Thyroid gland (tissue), 4 donors: ENCODE data around the gene RRM2. TPM values are rescaled to one million over a fixed set of nuclear protein-coding genes. Genes with fewer than 3 reads are reported as not detected.

Experiments
- DNase-seq, 2 donors: peaks; one replicate each; pipeline ENCODE4 v3.0.0-alpha.2; 2019
- H3K27ac ChIP-seq, 3 donors: fragments of 200-600 bp; sonication (generic); 1 replicate in 2 of 3; 2 replicates in 1 of 3; pipeline ENCODE4 v1.5.1; 2016 to 2019; ENCODE audit warnings: mild to moderate bottlenecking in 1 of 3, moderate library complexity in 1 of 3
- H3K27me3 ChIP-seq: fragments of 200-600 bp; sonication (generic); one replicate; pipeline ENCODE4 v1.5.1; 2019
- H3K36me3 ChIP-seq, 2 donors: fragments of 200-600 bp; sonication (generic); one replicate each; pipeline ENCODE4 v1.5.1; 2016 to 2019
- H3K4me1 ChIP-seq, 2 donors: fragments of 200-600 bp; sonication (generic); one replicate each; pipeline ENCODE4 v1.5.1; 2017 to 2019
- H3K4me3 ChIP-seq, 3 donors: fragments of 200-600 bp; sonication (generic); replicated peaks in 1 of 3; 1 replicate in 2 of 3; 2 replicates in 1 of 3; pipeline ENCODE4 v1.5.1; 2016; ENCODE audit warnings: mild to moderate bottlenecking in 1 of 3
- H3K9me3 ChIP-seq: fragments of 200-600 bp; sonication (generic); one replicate; pipeline ENCODE4 v1.5.1; 2017
- CTCF ChIP-seq, 6 experiments: fragments of 200-600 bp in 3 of 6; fragments of 450-650 bp in 3 of 6; sonication (generic) in 3 of 6; IDR thresholded peaks; one replicate each; pipeline ENCODE4 v1.5.1; 2016 to 2019; ENCODE audit warnings: antibody characterized with exemption in 6 of 6, mild to moderate bottlenecking in 2 of 6, inconsistent platforms in 1 of 6, moderate library complexity in 1 of 6
- POLR2A ChIP-seq, 2 donors: fragments of 450-650 bp; IDR thresholded peaks; one replicate each; pipeline ENCODE4 v1.6.1; 2017; ENCODE audit warnings: antibody characterized with exemption in 2 of 2, mild to moderate bottlenecking in 2 of 2, moderate library complexity in 1 of 2
- WGBS, 2 donors: methylation state at CpG; one replicate each; pipeline ENCODE4 v1.1.5; 2017; 5-methylcytosine and 5-hydroxymethylcytosine counted together
- intact Hi-C: fragments of 100-400 bp; cut with DNase I; formaldehyde crosslinking; loops from one replicate; pipeline ENCODE4 v1.15.1; 2023
- total RNA-seq, 4 donors: library from RNA; depleted of rRNA; stranded (reverse); fragments of >200 nt; gene quantifications; one replicate each; pipeline ENCODE4 v1.2.3, GENCODE V29; 2016

The RRM2 gene
- total RNA-seq: under 1 TPM in 3 of 4 donors, not detected in 1; 0.27 to 0.83 (median 0.75) TPM

- Histone ChIP-seq H3K36me3 (no peaks in the 10 kb centered on the region), H3K9me3 (no peaks in the 10 kb centered on the region), H3K4me1 (peaks cover 14 to 23% of the 10 kb centered on the region in 2 donors), H3K27me3 (peaks cover 7% of the 10 kb centered on the region), H3K4me3 (peak within 1 kb of the TSS in 1 of 3 donors; percentile 43), H3K27ac (no peak within 1 kb of the TSS)
- whole genome bisulfite sequencing, 2 donors: 1 to 3% methylated on average over 16 to 67 of the region's 81 CpGs
- intact Hi-C loops: loop anchor here (10.0 kb wide), 1 partner anchor 542 kb away; no protein-coding TSS in a partner anchor
- TF ChIP-seq CTCF (IDR thresholded peaks at IDR 0.05): no peak
- TF ChIP-seq POLR2A (IDR thresholded peaks at IDR 0.05): no peak
- peak; percentile 91 to 92 for DNase-seq
These were observed at the start of gene RRM2 for GRCh38 chr2:10122500-10123280. Gene RRM2, plus strand, starts transcription at chr2:10122739. Its CDS starts 60 bp downstream, at chr2:10122799.

DNA sequence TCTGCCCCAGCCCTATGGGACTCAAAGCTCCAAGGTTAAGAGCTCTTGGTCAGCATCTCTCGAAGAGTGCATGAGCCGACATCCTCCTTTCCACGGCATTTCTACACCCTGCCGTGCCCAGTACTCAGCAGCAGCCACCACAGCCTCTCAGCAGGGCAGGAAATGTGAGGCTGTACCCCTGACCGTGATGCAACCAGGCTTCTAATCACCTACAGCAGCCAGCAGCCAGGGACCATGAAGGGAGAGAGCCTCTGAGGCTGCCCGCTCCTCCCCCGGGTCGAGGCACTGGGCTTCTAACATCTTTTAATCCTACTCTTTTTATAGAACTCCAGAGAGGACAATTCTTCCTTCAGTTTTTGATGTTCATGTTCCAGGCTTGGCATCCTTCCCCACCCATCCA lies 48.8 kb upstream of the RRM2 start:
- Histone ChIP-seq H3K27ac (no peak overlapping the region), H3K27me3 (no peaks in the 10 kb centered on the region), H3K4me1 (peaks cover under 1 to 16% of the 10 kb centered on the region in 2 donors), H3K9me3 (no peaks in the 10 kb centered on the region), H3K36me3 (no peaks in the 10 kb centered on the region), H3K4me3 (no peak overlapping the region)
- no peak for DNase-seq
- TF ChIP-seq CTCF (IDR thresholded peaks at IDR 0.05): no peak
- WGBS, 2 donors: 76 to 81% methylated on average over 6 to 7 of the region's 8 CpGs
- intact Hi-C loops: loop anchor here (5.0 kb wide), 1 partner anchor 364 kb away; no protein-coding TSS in a partner anchor

DNA sequence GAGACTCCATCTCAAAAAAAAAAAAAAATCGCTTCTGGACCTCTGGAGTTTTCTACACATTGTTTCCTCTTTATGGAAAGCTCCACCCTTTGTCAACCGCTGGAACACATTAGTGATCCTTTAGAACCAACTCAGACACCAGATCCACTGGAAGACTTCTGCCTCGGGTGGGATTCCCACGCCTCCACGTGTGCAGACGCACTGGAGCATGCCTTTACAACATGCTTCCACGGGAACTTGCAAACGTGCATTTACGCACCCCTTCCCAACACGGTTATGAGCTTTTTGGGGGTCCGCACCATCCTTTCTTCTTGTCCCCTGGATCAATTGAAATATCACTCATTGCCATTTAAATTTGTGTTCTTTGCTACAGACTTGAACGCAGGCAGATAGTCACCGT lies 47.4 kb upstream of the RRM2 start:
- Histone ChIP-seq H3K4me3 (no peak overlapping the region), H3K36me3 (no peaks in the 10 kb centered on the region), H3K27ac (no peak overlapping the region), H3K27me3 (no peaks in the 10 kb centered on the region), H3K4me1 (peaks cover 6 to 17% of the 10 kb centered on the region in 2 donors), H3K9me3 (no peaks in the 10 kb centered on the region)
- intact Hi-C loops: no loop called here
- 84 to 87% methylated on average over 13 of the region's 13 CpGs for WGBS, 2 donors
- no peak for DNase-seq
- no peak for TF ChIP-seq CTCF (IDR thresholded peaks at IDR 0.05)
- no peak for TF ChIP-seq POLR2A (IDR thresholded peaks at IDR 0.05)

GRCh38 chr2:10075571-10076209 lies 46.8 kb upstream of the RRM2 start:
- H3K27ac ChIP-seq: no peak overlapping the region

More at GRCh38 chr2:10075571-10076209, 46.8 kb upstream of the RRM2 start:
- no peak for TF ChIP-seq POLR2A (IDR thresholded peaks at IDR 0.05)
- no peak for TF ChIP-seq CTCF (IDR thresholded peaks at IDR 0.05)
- no peak overlapping the region for H3K4me3 ChIP-seq
- DNase-seq: no peak
- WGBS, 2 donors: 63 to 81% methylated on average over 9 of the region's 9 CpGs
- no peaks in the 10 kb centered on the region for H3K27me3 ChIP-seq
- H3K36me3 ChIP-seq: no peaks in the 10 kb centered on the region
- peaks cover 10 to 21% of the 10 kb centered on the region in 2 donors for H3K4me1 ChIP-seq
- intact Hi-C loops: no loop called here
- no peaks in the 10 kb centered on the region for H3K9me3 ChIP-seq
